Vagina (tissue), 2 donors: ENCODE measurements around the gene MERTK.

Source experiments
- POLR2A ChIP-seq, 2 donors: fragments of 450-650 bp; IDR thresholded peaks; one replicate each; pipeline ENCODE4 v1.6.1; 2017; ENCODE audit warnings: antibody characterized with exemption in 2 of 2, mild to moderate bottlenecking in 2 of 2, moderate library complexity in 2 of 2
- POLR2AphosphoS5 ChIP-seq, 2 donors: sonication (generic); formaldehyde crosslinking; IDR thresholded peaks; one replicate each; pipeline ENCODE4 v1.9.0; 2017; ENCODE audit warnings: antibody characterized with exemption in 2 of 2, mild to moderate bottlenecking in 2 of 2, low read depth in 1 of 2; ENCODE audit not compliant: insufficient read depth in 1 of 2
- TF ChIP-seq, protein P1 (sequence below), 3 experiments: fragments of 450-650 bp in 2 of 3; fragments of 200-600 bp in 1 of 3; sonication (generic) in 1 of 3; IDR thresholded peaks; one replicate each; pipeline ENCODE4 v1.5.1; 2017 to 2019; ENCODE audit warnings: antibody characterized with exemption in 3 of 3, mild to moderate bottlenecking in 2 of 3, moderate library complexity in 2 of 3

DNA sequence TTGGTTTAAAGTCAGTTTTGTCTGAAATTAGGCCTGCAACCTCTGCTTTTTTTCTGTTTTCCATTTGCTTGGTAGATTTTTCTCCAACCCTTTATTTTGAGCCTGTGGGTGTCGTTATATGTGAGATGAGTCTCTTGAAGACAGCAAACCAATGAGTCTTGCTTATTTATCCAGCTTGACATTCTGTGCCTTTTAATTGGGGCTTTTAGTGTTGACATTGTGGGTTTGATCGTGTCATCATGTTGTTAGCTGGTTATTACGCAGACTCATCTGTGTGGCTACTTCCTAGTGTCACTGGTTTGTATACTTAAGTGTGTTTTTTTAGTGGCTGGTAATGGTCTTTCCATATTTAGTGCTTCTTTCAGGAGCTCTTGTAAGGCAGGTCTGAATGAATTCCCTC lies 175.5 kb downstream of the MERTK start:
- TF ChIP-seq POLR2AphosphoS5 (IDR thresholded peaks at IDR 0.05; ENCODE audit: insufficient read depth in 1 of 2, low read depth in 1 of 2) (no peak), POLR2A (IDR thresholded peaks at IDR 0.05) (no peak)
- TF ChIP-seq, protein P1, sequence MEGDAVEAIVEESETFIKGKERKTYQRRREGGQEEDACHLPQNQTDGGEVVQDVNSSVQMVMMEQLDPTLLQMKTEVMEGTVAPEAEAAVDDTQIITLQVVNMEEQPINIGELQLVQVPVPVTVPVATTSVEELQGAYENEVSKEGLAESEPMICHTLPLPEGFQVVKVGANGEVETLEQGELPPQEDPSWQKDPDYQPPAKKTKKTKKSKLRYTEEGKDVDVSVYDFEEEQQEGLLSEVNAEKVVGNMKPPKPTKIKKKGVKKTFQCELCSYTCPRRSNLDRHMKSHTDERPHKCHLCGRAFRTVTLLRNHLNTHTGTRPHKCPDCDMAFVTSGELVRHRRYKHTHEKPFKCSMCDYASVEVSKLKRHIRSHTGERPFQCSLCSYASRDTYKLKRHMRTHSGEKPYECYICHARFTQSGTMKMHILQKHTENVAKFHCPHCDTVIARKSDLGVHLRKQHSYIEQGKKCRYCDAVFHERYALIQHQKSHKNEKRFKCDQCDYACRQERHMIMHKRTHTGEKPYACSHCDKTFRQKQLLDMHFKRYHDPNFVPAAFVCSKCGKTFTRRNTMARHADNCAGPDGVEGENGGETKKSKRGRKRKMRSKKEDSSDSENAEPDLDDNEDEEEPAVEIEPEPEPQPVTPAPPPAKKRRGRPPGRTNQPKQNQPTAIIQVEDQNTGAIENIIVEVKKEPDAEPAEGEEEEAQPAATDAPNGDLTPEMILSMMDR (IDR thresholded peaks at IDR 0.05): no peak
